Activated CD4-positive, alpha-beta T cell treated with anti-CD3 and anti-CD28 coated beads, Interleukin-10, Interleukin-2, amounts not matched to agents 100 ng/mL and 50 ng/mL, durations not matched to agents 16 hours and 8 hours (primary cell): Measurements from ENCODE around the gene PERM1.

ENCODE experiments used
- DNase-seq: peaks from one replicate; pipeline ENCODE4 v3.0.0-alpha.2; 2020

The PERM1 gene

DNA sequence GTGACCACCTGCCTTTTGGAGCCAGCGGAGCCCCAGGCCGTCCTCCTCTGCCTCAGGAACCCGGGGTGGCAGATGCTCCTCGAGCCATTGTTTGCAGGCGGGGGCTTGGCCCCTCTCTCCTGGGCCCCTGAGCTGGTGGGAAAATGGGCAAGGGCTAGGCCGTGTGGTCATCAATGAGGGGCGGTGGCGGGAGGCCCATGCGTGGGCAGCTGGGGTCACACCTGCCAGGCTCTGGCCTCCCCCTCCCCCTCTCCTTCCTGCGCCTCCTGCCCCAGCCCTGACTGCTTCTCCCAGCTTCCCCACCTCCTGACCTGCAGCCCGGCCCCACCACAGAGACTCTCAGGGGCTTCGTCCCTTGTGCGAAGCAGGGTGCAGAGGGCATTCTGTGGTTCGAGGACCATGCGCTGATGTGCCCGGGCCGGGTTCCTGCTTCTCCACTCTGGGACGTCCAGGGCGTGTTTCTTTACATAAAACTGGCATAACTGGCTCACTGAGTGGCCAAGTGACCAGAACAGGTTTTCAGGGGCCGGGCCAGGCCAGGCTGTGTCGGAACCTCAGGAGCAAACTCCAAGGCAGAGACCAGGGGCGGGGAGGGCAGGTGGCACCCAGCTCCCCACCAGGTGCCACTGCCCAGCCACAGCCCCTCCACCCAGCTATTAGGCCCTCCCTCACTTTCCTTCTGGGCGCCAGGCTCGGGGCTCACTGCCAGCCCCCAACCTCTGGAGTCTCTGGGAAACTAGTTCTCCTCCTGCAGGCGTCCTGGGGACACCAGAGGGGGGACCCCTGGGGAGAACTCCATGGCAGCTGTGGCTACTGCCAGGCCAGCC is 48.9 kb downstream of the PERM1 start:
- DNase-seq, result no peak

DNA sequence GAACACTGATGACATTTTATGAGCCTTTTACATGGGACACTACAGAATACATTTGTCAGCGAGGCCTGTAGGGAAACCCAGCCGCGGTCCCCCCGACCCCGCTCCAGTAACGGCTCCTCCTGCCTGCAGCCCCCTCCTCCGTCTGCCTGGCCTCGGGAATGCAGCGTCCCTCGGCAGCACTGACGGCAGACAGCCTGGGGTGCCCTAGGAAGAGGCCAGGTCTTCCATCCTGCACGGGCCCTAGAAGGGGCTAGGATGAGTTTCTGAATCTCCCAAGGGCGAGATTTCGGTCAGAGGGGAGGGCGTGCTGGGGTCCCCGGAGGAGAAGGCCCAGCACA is 49.8 kb downstream of the PERM1 start:
- no peak for DNase-seq

DNA sequence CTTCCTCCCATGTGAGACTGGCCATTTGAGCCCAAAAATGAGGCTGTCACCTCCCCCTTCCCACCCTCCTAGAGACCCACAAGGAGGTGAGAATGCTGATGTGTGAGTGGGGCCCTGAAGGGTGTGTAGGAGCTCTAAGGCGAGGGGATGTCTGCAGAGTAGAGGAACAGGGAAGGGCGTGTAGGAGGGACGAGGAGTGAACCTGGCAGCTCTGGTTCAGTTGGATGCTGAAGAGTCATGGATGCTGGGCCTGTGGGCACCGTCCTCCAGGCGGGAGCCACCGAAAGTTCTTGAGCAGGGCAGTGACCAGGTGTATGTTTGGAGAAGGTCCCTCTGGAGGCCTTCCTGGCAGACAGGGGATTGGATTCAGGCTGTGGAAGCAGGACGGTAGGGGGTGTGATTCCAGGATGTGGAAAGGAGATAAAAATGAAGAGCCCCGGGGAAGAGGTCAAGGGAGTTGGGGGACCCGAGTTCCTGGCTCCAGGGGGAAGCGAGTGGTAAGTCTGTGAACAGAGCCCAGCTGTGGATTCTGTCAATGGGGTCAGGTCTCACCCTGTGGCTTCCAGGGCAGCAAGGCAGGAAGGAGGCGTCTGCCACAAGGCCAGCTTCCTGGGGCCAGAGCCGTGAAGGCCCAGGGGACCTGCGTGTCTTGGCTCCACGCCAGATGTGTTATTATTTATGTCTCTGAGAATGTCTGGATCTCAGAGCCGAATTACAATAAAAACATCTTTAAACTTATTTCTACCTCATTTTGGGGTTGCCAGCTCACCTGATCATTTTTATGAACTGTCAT is 50.3 kb downstream of the PERM1 start:
- no peak for DNase-seq

DNA sequence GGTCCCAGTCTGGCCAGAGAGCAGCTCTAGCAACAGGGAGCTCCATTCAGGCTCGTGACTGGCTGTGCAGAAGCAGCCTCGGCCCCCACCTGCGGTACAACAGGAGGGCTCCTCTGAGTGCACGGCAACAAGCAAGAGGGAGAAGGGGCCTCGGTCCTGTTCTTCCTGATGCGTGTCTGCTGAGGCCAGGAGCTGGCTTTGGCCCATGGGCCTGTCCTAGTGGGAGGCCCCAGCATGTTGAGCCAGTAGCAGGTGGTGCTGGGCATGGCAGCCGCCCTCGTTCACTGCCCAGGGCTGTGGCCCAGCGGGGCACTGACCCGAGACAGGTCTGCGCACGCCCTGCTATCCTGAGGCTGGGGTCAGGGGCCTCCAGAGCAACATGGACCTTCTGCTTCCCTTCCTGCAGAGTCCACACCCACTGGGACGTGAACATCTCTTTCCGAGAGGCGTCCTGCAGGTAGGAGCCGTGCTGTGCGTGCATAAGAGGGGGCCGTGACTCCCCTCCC is 51.2 kb downstream of the PERM1 start:
- DNase-seq, result no peak

DNA sequence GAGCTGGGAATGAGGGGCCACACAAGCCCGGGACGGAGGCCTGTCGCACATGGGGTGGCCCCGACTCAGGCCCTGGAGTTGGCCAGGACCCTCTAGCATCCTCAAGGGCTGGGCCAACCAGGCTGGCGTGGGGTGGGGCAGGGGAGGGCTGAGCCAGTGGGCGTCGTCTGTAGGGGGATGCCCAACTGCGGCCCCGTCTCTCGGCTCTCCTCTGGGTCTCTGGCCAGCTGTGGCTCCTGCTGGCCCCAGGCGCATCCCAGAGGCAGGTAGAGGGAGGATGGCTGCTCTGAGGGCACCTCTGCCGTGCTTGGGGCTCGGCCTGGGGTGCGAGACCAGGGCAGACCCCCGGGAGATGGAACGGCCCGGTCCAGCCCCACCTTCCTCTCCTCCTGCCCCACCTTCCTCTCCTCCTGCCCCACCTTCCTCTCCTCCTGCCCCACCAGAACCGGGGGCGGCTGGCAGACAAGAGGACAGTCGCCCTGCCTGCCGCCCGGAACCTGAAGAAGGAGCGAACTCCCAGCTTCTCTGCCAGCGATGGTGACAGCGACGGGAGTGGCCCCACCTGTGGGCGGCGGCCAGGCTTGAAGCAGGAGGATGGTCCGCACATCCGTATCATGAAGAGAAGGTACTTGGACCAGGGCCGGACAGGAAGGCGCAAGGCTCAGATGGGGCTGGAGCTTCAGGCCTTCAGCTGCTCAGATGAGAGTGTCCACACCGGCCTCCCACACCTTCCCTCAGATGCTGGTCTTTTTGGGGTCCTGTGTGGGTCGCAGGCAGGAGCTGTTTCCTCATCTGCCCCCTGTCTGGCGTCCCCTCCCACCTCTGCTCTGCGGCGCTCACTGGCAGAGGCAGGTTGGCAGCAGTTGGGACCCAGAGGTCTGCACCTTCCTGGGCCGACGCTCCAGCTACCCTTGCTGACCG is 51.9 kb downstream of the PERM1 start:
- no peak for DNase-seq

DNA sequence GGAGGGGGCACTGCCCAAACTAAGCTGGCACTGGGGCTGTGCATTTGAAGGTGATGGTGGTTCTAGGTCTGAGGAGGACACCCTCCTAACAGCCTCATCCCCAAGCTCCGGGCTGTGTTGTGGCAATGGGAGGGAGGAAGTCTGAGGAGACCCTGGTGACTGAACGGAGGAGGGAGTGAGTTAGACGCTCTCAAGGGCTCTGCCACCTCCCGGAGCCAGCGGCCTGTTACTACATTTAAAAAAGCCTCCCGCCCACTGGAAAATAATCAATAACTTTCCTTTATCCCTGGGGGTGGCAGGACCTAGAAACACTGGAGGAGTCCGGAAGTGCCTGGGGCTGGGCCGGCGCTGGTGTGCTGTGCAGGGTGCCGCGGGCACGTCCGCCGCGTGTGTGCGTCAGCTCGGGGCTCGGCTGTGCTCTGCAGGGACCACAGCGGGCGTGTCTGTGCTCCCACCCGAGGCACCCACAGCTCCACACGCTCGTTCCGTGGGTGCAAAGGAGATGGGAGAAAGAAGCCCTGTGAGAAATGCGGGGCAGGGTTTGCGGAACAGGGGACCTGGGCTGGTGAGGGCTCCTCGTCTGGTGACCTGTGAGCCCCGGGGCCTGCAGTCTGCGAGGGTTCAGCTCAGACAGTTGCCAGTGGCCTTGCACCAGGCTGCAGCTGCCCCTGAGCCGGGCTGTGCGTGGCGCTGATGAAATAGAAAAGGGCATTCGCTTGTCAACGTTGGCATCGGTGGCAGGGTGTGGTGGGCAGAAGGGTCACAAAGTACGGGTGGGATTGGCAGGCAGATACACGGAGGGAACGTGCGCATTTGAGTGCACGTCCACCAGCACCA is 52.9 kb downstream of the PERM1 start:
- no peak for DNase-seq

DNA sequence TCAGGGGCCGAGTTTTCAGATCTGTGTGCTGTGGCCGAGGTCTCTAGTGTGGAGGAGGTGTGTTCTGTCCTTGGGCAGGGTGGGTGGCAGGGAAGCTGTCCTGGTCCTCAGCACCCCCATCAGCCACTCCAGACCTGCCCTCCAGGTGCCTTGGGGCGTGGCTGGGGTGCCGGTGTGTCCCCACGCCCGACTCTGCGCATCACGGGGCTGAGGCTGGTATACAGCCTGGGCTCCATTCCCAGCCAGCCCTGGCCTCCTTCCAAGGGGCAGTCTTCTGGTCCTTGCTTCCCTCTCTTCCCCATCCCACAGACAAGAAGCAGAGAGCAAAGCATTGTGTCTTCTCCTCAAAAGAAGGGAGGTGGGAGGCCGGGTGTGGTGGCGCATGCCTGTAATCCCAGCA is 54.1 kb downstream of the PERM1 start:
- no peak for DNase-seq

DNA sequence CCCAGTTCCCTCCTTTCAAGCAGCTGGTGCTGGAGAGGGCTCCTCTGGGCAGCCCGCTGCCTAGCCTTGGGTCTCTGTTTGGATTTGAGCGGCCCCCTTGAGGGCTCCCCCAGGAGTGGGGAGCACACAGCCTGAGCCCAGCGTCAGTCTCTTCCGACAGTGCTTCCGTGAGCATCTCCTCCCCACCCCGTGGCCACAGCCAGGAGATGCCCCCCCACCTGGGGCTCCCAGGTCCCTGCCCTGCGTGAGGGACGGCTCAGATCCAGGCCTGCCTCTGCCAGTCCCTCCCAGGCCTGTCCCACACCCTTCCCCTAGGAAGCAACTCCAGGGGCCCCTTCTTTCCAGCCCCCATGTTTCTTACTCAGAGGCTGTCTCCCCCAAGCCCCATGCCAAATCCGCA is 54.7 kb downstream of the PERM1 start:
- DNase-seq, result no peak

DNA sequence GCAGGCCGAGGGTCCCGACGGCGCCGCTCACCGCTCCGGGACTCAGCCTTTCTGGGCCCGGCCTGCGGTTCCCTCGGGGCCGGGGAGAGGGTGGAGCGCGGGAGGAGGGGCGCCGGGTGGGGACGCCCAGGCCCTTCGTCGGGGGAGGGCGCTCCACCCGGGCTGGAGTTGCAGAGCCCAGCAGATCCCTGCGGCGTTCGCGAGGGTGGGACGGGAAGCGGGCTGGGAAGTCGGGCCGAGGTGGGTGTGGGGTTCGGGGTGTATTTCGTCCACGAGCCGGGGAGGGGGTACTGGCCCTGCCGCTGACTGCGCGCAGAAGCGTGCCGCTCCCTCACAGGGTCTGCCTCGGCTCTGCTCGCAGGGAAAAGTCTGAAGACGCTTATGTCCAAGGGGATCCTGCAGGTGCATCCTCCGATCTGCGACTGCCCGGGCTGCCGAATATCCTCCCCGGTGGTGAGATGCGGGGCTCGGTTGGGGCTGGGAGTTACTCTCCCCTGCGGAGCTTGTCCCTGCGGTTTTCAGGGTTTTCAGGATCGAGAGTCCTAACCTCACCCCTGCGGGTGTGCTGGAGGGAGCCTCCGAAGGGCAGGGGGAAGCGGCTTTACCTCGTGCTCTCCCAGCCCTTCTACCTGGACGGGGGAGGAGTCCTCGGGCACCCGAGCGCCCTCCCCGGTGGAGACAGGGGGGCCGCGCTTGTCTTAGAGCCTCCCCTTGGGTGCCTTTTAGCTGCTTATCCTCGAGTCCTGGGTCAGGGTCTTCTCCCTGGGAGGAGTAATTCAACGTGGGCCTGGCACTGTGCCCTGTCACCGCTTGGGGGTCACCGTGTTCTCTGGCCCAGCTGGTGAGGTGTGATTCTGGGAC is 56.1 kb downstream of the PERM1 start:
- DNase-seq, result no peak
